ENCODE measurements around the gene ATP2C1. TPM values are rescaled to one million over a fixed set of nuclear protein-coding genes. Genes with fewer than 3 reads are reported as not detected.

The ATP2C1 gene
- total RNA-seq, 2 experiments from 2014 or later = 46.4 to 46.8 TPM

GRCh38 chr3:131018970-131019369 lies 125.1 kb downstream of the ATP2C1 start:
- H3K4me3 Mint-ChIP-seq = no peak overlapping the region
- peaks cover 46% of the 10 kb centered on the region for H3K4me1 Mint-ChIP-seq (ENCODE audit: low read depth)
- TF ChIP-seq CTCF (IDR thresholded peaks at IDR 0.05) = no peak

GRCh38 chr3:131020122-131020693 lies 126.3 kb downstream of the ATP2C1 start:
- Mint-ChIP-seq H3K36me3 (ENCODE audit: low read depth) (peaks cover 48% of the 10 kb centered on the region), H3K9me3 (no peaks in the 10 kb centered on the region), H3K27me3 (no peaks in the 10 kb centered on the region), H3K27ac (no peak overlapping the region), H3K4me3 (peak overlapping the region; percentile 28), H3K4me1 (ENCODE audit: low read depth) (peaks cover 59% of the 10 kb centered on the region)
- CTCF ChIA-PET = interaction anchor here (1.0 to 3.2 kb wide), 2 partner anchors 13 to 14 kb away, joined by 3 to 9 read pairs; no protein-coding TSS in a partner anchor
- intact Hi-C loops (cut with micrococcal nuclease) = no loop called here
- POLR2A ChIA-PET = interaction anchor here (0.6 kb wide), 1 partner anchor 366 kb away, joined by 3 read pairs; no protein-coding TSS in a partner anchor
- DNase-seq = no peak
- no peak for TF ChIP-seq CTCF (IDR thresholded peaks at IDR 0.05)
- peak; percentile 30 for ATAC-seq

More at GRCh38 chr3:131018970-131019369, 125.1 kb downstream of the ATP2C1 start:
- no peaks in the 10 kb centered on the region for H3K27me3 Mint-ChIP-seq
- ATAC-seq = no peak
- intact Hi-C loops (cut with micrococcal nuclease) = no loop called here
- H3K27ac Mint-ChIP-seq = no peak overlapping the region
- H3K9me3 Mint-ChIP-seq = no peaks in the 10 kb centered on the region
- POLR2A ChIA-PET = no interaction called here
- peaks cover 44% of the 10 kb centered on the region for H3K36me3 Mint-ChIP-seq (ENCODE audit: low read depth)
- CTCF ChIA-PET = interaction anchor here (1.0 to 3.2 kb wide), 2 partner anchors 13 to 14 kb away, joined by 3 to 9 read pairs; no protein-coding TSS in a partner anchor
- DNase-seq = no peak

- ATAC-seq (no peak), DNase-seq (no peak)
- intact Hi-C loops (cut with micrococcal nuclease) = no loop called here
- peaks cover 30% of the 10 kb centered on the region for H3K36me3 Mint-ChIP-seq (ENCODE audit: low read depth)
- H3K27ac Mint-ChIP-seq = peak overlapping the region; percentile 94
- no peak for TF ChIP-seq CTCF (IDR thresholded peaks at IDR 0.05)
- no peaks in the 10 kb centered on the region for H3K27me3 Mint-ChIP-seq
- no peaks in the 10 kb centered on the region for H3K9me3 Mint-ChIP-seq
- POLR2A ChIA-PET = interaction anchor here (1.0 to 2.0 kb wide), 7 partner anchors 9 to 132 kb away, joined by 3 to 9 read pairs (median 4); partner anchors contain the start of gene ATP2C1
- peak overlapping the region; percentile 78 for H3K4me3 Mint-ChIP-seq
- H3K4me1 Mint-ChIP-seq (ENCODE audit: low read depth) = peaks cover 52% of the 10 kb centered on the region
- CTCF ChIA-PET = interaction anchor here (1.4 to 2.6 kb wide), 3 partner anchors 10 to 266 kb away, joined by 4 to 11 read pairs (median 7); partner anchors contain the start of gene ATP2C1
Observed at GRCh38 chr3:131025539-131025938, 131.7 kb downstream of the ATP2C1 start.

GRCh38 chr3:131026321-131027151 lies 132.7 kb downstream of the ATP2C1 start, which contains the start of the genes ASTE1 and NEK11:
Gene ASTE1 (minus strand): TSS chr3:131026825. CDS start chr3:131025306, 1,519 bp downstream.
Gene NEK11 (plus strand): TSS chr3:131026877. CDS start chr3:131029709, 2,832 bp downstream.
- no peak for TF ChIP-seq CTCF (IDR thresholded peaks at IDR 0.05)
- intact Hi-C loops (cut with micrococcal nuclease) = no loop called here

More at GRCh38 chr3:131026321-131027151, 132.7 kb downstream of the ATP2C1 start, which contains the start of the genes ASTE1 and NEK11:
- H3K4me3 Mint-ChIP-seq = peak within 1 kb of the TSS; percentile 78
- H3K9me3 Mint-ChIP-seq = no peaks in the 10 kb centered on the region
- DNase-seq = peak; percentile 95
- POLR2A ChIA-PET = interaction anchor here (0.6 to 2.0 kb wide), 10 partner anchors 10 to 1008 kb away, joined by 3 to 9 read pairs (median 4); partner anchors contain the start of genes ATP2C1 and CPNE4
- H3K4me1 Mint-ChIP-seq (ENCODE audit: low read depth) = peaks cover 43% of the 10 kb centered on the region
- H3K27ac Mint-ChIP-seq = peak within 1 kb of the TSS; percentile 94
- CTCF ChIA-PET = interaction anchor here (1.4 to 2.0 kb wide), 2 partner anchors 9 to 133 kb away, joined by 4 to 7 read pairs; partner anchors contain the start of gene ATP2C1
- H3K36me3 Mint-ChIP-seq (ENCODE audit: low read depth) = peaks cover 24% of the 10 kb centered on the region
- no peaks in the 10 kb centered on the region for H3K27me3 Mint-ChIP-seq
- ATAC-seq = peak; percentile 98

Data from activated CD8-positive, alpha-beta T cell treated with anti-CD3 and anti-CD28 coated beads for 36 hours (primary cell).